Measurements from ENCODE around the gene KRTAP25-1.

The KRTAP25-1 gene

GRCh38 chr21:30289215-30289614 lies at the start of gene KRTAP25-1:
Gene KRTAP25-1, minus strand, starts transcription at chr21:30289514. Its CDS starts 24 bp downstream, at chr21:30289490.
- H3K4me3 ChIP-seq (ENCODE audit: low read length) = no peak within 1 kb of the TSS
- DNase-seq (ENCODE audit: low read depth) = no peak
- TF ChIP-seq CTCF (conservative IDR thresholded peaks at IDR 0.05; ENCODE audit: low read length) = no peak

GRCh38 chr21:30338717-30339116 lies 49.4 kb upstream of the KRTAP25-1 start:
- TF ChIP-seq CTCF (conservative IDR thresholded peaks at IDR 0.05; ENCODE audit: low read length) = no peak

GRCh38 chr21:30337772-30338171 lies 48.5 kb upstream of the KRTAP25-1 start:
- TF ChIP-seq CTCF (conservative IDR thresholded peaks at IDR 0.05; ENCODE audit: low read length) = no peak
- H3K4me3 ChIP-seq (ENCODE audit: low read length) = no peak overlapping the region
- DNase-seq (ENCODE audit: low read depth) = no peak

More at GRCh38 chr21:30338717-30339116, 49.4 kb upstream of the KRTAP25-1 start:
- no peak for DNase-seq (ENCODE audit: low read depth)
- no peak overlapping the region for H3K4me3 ChIP-seq (ENCODE audit: low read length)

GRCh38 chr21:30337276-30337744 lies 48.0 kb upstream of the KRTAP25-1 start, which contains the start of gene KRTAP27-1:
Gene KRTAP27-1, minus strand, starts transcription at chr21:30337694. Its CDS starts 26 bp downstream, at chr21:30337668.
- no peak within 1 kb of the TSS for H3K4me3 ChIP-seq (ENCODE audit: low read length)
- TF ChIP-seq CTCF (conservative IDR thresholded peaks at IDR 0.05; ENCODE audit: low read length) = no peak
- no peak for DNase-seq (ENCODE audit: low read depth)

GRCh38 chr21:30336596-30336995 lies 47.3 kb upstream of the KRTAP25-1 start:
- no peak overlapping the region for H3K4me3 ChIP-seq (ENCODE audit: low read length)
- peak; percentile 15 for DNase-seq (ENCODE audit: low read depth)
- no peak for TF ChIP-seq CTCF (conservative IDR thresholded peaks at IDR 0.05; ENCODE audit: low read length)

GRCh38 chr21:30333736-30334135 lies 44.4 kb upstream of the KRTAP25-1 start:
- H3K4me3 ChIP-seq (ENCODE audit: low read length) = no peak overlapping the region
- TF ChIP-seq CTCF (conservative IDR thresholded peaks at IDR 0.05; ENCODE audit: low read length) = no peak
- DNase-seq (ENCODE audit: low read depth) = no peak

GRCh38 chr21:30332681-30333080 lies 43.4 kb upstream of the KRTAP25-1 start:
- no peak for DNase-seq (ENCODE audit: low read depth)
- no peak for TF ChIP-seq CTCF (conservative IDR thresholded peaks at IDR 0.05; ENCODE audit: low read length)
- H3K4me3 ChIP-seq (ENCODE audit: low read length) = no peak overlapping the region

Measured in AG10803 (cell line).